IPS DF 6.9 (cell line): ENCODE measurements around the gene ARRDC2.
"Not testable (repeated sequence)": the region's sequence is repeated elsewhere in the genome, so short reads cannot be mapped to it uniquely, and the experiment has no call there.

ENCODE experiments used
- DNase-seq: peaks from one replicate; pipeline ENCODE4 v3.0.0-alpha.2; 2013; ENCODE audit warnings: low read depth, low spot score
- H3K27ac ChIP-seq: one replicate; pipeline ENCODE4 v1.5.1; 2013; ENCODE audit warnings: low read length, control low read depth
- H3K27me3 ChIP-seq: 2 replicates; pipeline ENCODE4 v1.6.1; 2013; ENCODE audit warnings: mild to moderate bottlenecking, low read length; ENCODE audit not compliant: control insufficient read depth, insufficient read depth
- H3K36me3 ChIP-seq: 2 replicates; pipeline ENCODE4 v1.6.1; 2013; ENCODE audit warnings: low read length; ENCODE audit not compliant: control insufficient read depth, insufficient read depth
- H3K4me1 ChIP-seq: 2 replicates; pipeline ENCODE4 v1.6.1; 2013; ENCODE audit warnings: low read length; ENCODE audit not compliant: control insufficient read depth, insufficient read depth
- H3K4me3 ChIP-seq: 2 replicates; pipeline ENCODE4 v1.5.1; 2013; ENCODE audit warnings: mild to moderate bottlenecking, low read length
- H3K9me3 ChIP-seq: 2 replicates; pipeline ENCODE4 v1.6.1; 2013; ENCODE audit warnings: low read length, inconsistent platforms; ENCODE audit not compliant: control insufficient read depth, insufficient read depth
- WGBS: extraction: QIAGEN DNeasy Blood & Tissue Kit; methylation state at CpG from one replicate; pipeline ENCODE4 v1.1.7; 2013; ENCODE audit warnings: mixed read lengths, missing lambda C conversion rate; ENCODE audit not compliant: insufficient read length, insufficient coverage; 5-methylcytosine and 5-hydroxymethylcytosine counted together

ARRDC2 gene

DNA sequence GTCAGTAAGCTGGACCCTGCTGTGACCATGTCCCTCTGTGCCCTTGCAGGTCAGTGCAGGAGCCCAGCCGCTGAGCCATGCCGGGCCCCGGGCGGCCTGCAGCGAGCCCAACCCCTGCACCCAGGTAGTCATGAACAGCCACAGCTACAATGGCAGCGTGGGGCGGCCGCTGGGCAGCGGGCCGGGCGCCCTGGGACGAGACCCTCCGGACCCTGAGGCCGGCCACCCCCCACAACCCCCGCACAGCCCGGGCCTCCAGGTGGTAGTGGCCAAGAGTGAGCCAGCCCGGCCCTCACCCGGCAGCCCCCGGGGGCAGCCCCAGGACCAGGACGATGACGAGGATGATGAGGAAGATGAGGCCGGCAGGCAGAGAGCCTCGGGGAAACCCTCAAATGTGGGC lies 34.2 kb upstream of the ARRDC2 start:
- Histone ChIP-seq H3K27me3 (no peaks in the 10 kb centered on the region), H3K4me1 (no peaks in the 10 kb centered on the region), H3K9me3 (no peaks in the 10 kb centered on the region), H3K4me3 (no peak overlapping the region), H3K27ac (no peak overlapping the region), H3K36me3 (0 out of 2 replicates have a peak, but pooled peaks cover 10% of the 10 kb centered on the region)
- no CpG with 5 or more reads among the region's 23 CpGs for WGBS
- no peak for DNase-seq

DNA sequence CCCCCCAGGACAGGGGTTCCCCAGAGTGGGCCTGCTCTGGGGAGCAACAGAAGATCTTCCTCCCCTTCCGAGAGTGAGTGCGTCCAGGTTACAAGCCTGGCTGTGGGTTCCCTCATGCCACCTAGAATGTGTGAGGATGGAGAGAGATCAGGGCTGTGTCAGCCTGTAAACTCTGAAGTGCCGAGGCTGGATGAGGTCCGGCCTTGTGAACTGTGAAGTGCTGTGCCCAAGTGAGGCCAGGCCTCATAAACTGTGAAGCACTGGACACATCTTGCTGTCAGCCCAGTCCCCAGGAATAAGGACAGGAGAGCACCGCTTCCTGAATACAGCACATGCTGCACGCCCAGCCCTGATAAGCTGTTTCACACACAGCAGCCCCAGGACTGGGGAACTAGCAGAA lies 33.4 kb upstream of the ARRDC2 start:
- no CpG with 5 or more reads among the region's 6 CpGs for WGBS
- no peak for DNase-seq
- Histone ChIP-seq H3K27ac (no peak overlapping the region), H3K9me3 (no peaks in the 10 kb centered on the region), H3K36me3 (0 out of 2 replicates have a peak, but pooled peaks cover 10% of the 10 kb centered on the region), H3K27me3 (no peaks in the 10 kb centered on the region), H3K4me3 (no peak overlapping the region), H3K4me1 (no peaks in the 10 kb centered on the region)

DNA sequence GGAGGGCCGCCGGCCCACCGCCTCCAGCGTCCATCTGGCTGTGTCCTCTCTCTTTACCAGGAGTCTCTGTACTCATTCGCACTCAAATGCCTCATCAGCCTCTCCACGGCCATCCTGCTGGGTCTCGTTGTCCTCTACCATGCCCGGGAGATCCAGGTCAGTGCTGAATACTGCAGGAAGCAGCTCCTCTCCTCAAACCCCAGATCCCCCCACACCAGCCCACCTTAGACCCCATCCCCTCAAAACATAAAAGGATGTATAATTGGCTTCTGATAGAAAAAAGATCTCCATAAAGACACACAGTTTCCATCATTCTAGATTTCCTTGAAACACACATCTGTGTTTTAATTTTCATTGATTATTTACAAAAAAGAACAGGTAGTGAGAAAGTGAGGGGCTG lies 32.9 kb upstream of the ARRDC2 start:
- Histone ChIP-seq H3K4me1 (no peaks in the 10 kb centered on the region), H3K27me3 (no peaks in the 10 kb centered on the region), H3K4me3 (no peak overlapping the region), H3K36me3 (0 out of 2 replicates have a peak, but pooled peaks cover 10% of the 10 kb centered on the region), H3K27ac (no peak overlapping the region), H3K9me3 (no peaks in the 10 kb centered on the region)
- DNase-seq: no peak
- WGBS: no CpG with 5 or more reads among the region's 8 CpGs

DNA sequence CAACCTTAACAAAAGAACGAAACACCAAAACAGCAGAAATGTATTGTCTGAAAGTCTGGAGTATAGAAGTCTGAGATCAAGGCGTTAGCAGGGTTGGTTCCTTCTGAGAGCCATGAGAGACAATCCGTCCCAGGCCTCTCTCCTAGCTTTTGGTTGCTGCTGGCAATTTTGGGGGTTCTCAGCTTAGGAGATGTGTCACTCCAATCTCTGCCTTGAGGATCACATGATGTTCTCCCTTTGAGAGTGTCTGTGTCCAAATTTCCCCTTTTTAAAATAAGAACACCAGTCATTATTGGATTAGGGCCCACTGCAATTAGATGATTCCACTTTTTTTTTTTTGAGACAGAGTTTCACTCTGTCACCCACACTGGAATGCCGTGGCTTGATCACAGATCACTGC lies 30.9 kb upstream of the ARRDC2 start:
- no peaks in the 10 kb centered on the region for H3K9me3 ChIP-seq
- H3K27me3 ChIP-seq: no peaks in the 10 kb centered on the region
- peaks cover 12% of the 10 kb centered on the region; the same call in 1 of the 2 replicates for H3K36me3 ChIP-seq
- no peak for DNase-seq
- no peaks in the 10 kb centered on the region for H3K4me1 ChIP-seq
- no peak overlapping the region for H3K27ac ChIP-seq
- no peak overlapping the region for H3K4me3 ChIP-seq
- WGBS: no CpG with 5 or more reads among the region's 4 CpGs

DNA sequence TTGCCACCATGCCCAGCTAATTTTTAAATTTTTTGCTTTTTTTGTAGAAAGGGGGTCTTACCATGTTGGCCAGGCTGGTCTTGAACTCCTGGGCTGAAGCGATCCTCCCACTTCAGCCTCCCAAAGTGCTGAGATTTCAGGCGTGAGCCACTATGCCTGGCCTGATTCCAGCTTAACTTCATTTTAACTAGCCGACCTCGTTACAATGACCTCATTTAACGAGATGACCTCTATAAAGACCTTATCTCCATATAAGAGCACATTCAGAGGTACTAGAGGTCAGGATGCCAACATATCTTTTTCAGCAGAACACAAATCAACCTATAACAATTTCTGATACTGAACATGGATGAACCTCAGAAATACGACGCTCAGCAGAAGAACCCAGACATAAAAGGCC lies 30.5 kb upstream of the ARRDC2 start:
- H3K27me3 ChIP-seq: no peaks in the 10 kb centered on the region
- WGBS: no CpG with 5 or more reads among the region's 7 CpGs

DNA sequence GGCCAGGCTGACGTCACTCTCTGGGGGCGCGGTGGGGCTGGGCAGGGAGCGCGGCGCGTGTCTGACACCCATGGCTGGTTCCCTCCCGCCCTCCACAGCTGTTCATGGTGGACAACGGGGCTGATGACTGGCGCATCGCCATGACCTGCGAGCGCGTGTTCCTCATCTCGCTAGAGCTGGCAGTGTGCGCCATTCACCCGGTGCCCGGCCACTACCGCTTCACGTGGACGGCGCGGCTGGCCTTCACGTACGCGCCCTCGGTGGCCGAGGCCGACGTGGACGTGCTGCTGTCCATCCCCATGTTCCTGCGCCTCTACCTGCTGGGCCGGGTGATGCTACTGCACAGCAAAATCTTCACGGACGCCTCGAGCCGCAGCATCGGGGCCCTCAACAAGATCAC lies 26.4 kb upstream of the ARRDC2 start:
- no CpG with 5 or more reads among the region's 38 CpGs for WGBS
- H3K27me3 ChIP-seq: no peaks in the 10 kb centered on the region

More for the DNA sequence above, 30.5 kb upstream of the ARRDC2 start:
- H3K9me3 ChIP-seq: no peaks in the 10 kb centered on the region
- H3K4me3 ChIP-seq: no peak overlapping the region
- H3K36me3 ChIP-seq: peaks cover 12% of the 10 kb centered on the region; the same call in 1 of the 2 replicates
- H3K4me1 ChIP-seq: no peaks in the 10 kb centered on the region
- DNase-seq: no peak
- H3K27ac ChIP-seq: no peak overlapping the region

DNA sequence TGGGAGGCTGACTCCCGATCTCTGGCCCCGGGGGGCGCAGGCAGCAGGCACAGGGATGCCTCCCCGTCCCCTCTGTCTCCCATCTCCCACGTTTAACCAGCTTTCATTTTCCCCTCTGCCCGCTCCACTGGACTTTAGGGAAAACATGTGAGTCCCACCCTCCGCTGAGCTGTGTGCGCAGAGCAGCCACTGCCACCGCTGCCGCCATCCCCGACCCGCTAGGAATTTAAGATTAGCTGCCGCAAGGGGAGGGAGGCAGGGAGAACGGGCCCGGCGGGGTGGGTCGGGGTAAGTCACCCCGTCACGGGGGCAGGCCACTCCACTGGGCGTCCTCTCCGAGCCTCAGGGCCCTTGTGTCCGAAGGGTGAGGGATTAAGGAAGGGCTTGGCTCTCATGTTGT lies 25.5 kb upstream of the ARRDC2 start:
- Histone ChIP-seq H3K36me3 (peaks cover 2% of the 10 kb centered on the region; the same call in 1 of the 2 replicates), H3K27ac (no peak overlapping the region), H3K4me3 (no peak overlapping the region), H3K9me3 (no peaks in the 10 kb centered on the region), H3K27me3 (no peaks in the 10 kb centered on the region), H3K4me1 (no peaks in the 10 kb centered on the region)
- DNase-seq: no peak
- WGBS: no CpG with 5 or more reads among the region's 22 CpGs

More for the DNA sequence above, 26.4 kb upstream of the ARRDC2 start:
- no peak overlapping the region for H3K27ac ChIP-seq
- DNase-seq: no peak
- H3K4me1 ChIP-seq: no peaks in the 10 kb centered on the region
- H3K36me3 ChIP-seq: peaks cover 2% of the 10 kb centered on the region; the same call in 1 of the 2 replicates
- H3K9me3 ChIP-seq: no peaks in the 10 kb centered on the region
- no peak overlapping the region for H3K4me3 ChIP-seq

DNA sequence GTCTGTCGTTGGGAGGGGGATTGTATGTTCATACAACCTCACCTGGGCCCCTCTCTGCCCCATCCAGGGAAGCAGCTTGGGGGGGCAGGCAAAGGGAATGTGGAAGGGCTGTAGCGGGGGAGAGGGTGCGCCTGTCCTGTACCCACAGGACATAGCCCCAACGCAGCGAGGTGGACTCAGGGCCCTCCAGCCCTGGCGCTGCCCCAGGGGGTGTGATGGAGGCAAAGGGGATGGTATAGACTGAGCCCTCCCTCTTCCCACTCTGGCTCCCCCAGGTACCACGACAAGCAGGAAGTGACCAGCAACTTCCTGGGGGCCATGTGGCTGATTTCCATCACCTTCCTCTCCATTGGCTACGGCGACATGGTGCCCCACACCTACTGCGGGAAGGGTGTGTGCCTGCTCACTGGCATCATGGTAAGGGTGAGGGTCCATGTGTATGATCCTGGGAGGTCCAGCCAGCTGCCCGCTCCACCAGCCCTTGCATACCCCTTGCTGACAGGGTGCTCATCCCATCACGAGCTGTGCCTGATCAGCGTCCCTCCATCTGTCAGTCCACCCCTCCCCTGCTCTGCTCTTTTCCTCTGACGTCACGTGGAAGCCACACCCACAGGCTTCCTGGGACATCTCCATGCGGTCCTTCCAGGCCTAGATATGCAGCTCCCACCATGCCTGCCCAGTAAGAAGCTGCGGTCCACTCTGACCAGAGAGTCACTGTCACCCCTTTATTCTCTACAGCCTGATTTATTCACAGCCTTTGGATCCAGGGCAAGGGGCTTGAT lies 22.7 kb upstream of the ARRDC2 start:
- H3K27ac ChIP-seq: no peak overlapping the region
- DNase-seq: no peak
- WGBS: no CpG with 5 or more reads among the region's 17 CpGs

DNA sequence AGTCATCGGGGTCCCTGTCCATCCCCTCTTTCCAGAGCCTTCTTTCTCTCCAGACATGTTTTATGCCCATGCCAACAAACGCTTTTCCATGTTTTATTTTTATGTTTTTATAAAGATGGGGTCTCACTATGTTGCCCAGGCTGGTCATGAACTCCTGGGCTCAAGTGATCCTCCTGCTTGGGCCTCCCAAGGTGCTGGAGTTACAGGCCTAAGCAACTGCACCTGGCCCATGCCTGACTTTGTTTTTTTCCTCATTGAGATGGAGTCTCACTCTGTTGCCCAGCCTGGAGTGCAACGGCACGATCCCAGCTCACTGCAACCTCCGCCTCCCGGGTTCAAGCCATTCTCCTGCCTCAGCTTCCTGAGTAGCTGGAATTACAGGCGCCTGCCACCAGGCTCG lies 21.4 kb upstream of the ARRDC2 start:
- not testable (repeated sequence) for H3K4me1 ChIP-seq, H3K4me3 ChIP-seq, H3K27me3 ChIP-seq, H3K36me3 ChIP-seq, DNase-seq, H3K27ac ChIP-seq, H3K9me3 ChIP-seq
- no CpG with 5 or more reads among the region's 8 CpGs for WGBS

More for the DNA sequence above, 22.7 kb upstream of the ARRDC2 start:
- H3K36me3 ChIP-seq: peaks cover 2% of the 10 kb centered on the region; the same call in 1 of the 2 replicates
- no peaks in the 10 kb centered on the region for H3K9me3 ChIP-seq
- no peak overlapping the region for H3K4me3 ChIP-seq
- H3K27me3 ChIP-seq: no peaks in the 10 kb centered on the region
- no peaks in the 10 kb centered on the region for H3K4me1 ChIP-seq

DNA sequence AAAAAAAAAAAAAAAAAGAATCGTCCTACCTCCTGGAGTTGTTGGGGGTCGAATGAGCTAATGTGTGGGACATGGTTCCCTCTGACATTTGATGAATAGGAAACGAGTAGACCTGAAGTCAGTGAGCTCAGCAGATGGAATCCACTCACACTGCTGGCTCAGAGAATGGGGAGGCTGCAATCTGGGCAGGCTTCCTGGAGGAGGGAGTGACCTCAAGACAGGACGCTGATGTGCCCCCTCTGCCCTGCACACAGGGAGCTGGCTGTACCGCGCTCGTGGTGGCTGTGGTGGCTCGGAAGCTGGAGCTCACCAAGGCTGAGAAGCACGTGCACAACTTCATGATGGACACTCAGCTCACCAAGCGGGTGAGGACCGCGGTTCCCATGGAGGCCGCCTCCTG lies 19.8 kb upstream of the ARRDC2 start:
- Histone ChIP-seq H3K27ac (no peak overlapping the region), H3K36me3 (no peaks in the 10 kb centered on the region), H3K4me3 (no peak overlapping the region), H3K27me3 (no peaks in the 10 kb centered on the region), H3K4me1 (no peaks in the 10 kb centered on the region), H3K9me3 (no peaks in the 10 kb centered on the region)
- WGBS: no CpG with 5 or more reads among the region's 13 CpGs
- no peak for DNase-seq
